ENCODE data around the gene RABGGTA. TPM values are rescaled to one million over a fixed set of nuclear protein-coding genes. Genes with fewer than 3 reads are reported as not detected.

Gene RABGGTA
- total RNA-seq, 1 donor from 2014 or later: 39.0 TPM

GRCh38 chr14:24238123-24238522 is 33.3 kb downstream of the RABGGTA start:
- TF ChIP-seq CTCF (conservative IDR thresholded peaks at IDR 0.05; ENCODE audit: low read depth, low read length): no peak
- no peak for DNase-seq (ENCODE audit: low read depth)
- no peak overlapping the region for H3K4me3 ChIP-seq (ENCODE audit: low read depth, low read length)

GRCh38 chr14:24237463-24237955 is 33.9 kb downstream of the RABGGTA start:
- H3K4me3 ChIP-seq (ENCODE audit: low read depth, low read length): no peak overlapping the region
- TF ChIP-seq CTCF (conservative IDR thresholded peaks at IDR 0.05; ENCODE audit: low read depth, low read length): no peak
- no peak for DNase-seq (ENCODE audit: low read depth)

- DNase-seq (ENCODE audit: low read depth): no peak
- no peak overlapping the region for H3K4me3 ChIP-seq (ENCODE audit: low read depth, low read length)
- TF ChIP-seq CTCF (conservative IDR thresholded peaks at IDR 0.05; ENCODE audit: low read depth, low read length): no peak
Measured at GRCh38 chr14:24236689-24237462, 34.5 kb downstream of the RABGGTA start.

- no peak for TF ChIP-seq CTCF (conservative IDR thresholded peaks at IDR 0.05; ENCODE audit: low read depth, low read length)
- no peak overlapping the region for H3K4me3 ChIP-seq (ENCODE audit: low read depth, low read length)
- DNase-seq (ENCODE audit: low read depth): no peak
Measured at GRCh38 chr14:24235804-24236688, 35.4 kb downstream of the RABGGTA start.

- no peak for DNase-seq (ENCODE audit: low read depth)
- no peak overlapping the region for H3K4me3 ChIP-seq (ENCODE audit: low read depth, low read length)
- TF ChIP-seq CTCF (conservative IDR thresholded peaks at IDR 0.05; ENCODE audit: low read depth, low read length): no peak
Measured at GRCh38 chr14:24234095-24235005, 37.0 kb downstream of the RABGGTA start.

- no peak for DNase-seq (ENCODE audit: low read depth)
- H3K4me3 ChIP-seq (ENCODE audit: low read depth, low read length): peak overlapping the region; percentile 70
- no peak for TF ChIP-seq CTCF (conservative IDR thresholded peaks at IDR 0.05; ENCODE audit: low read depth, low read length)
Measured at GRCh38 chr14:24233538-24233866, 37.9 kb downstream of the RABGGTA start.
